Stimulated activated CD4-positive, alpha-beta T cell treated with anti-CD3 and anti-CD28 coated beads, Interleukin-1b, Interleukin-23, amount 100 ng/mL, for 1 hour (primary cell): ENCODE data around the gene FAF2.

ENCODE experiments used
- DNase-seq, 2 donors: peaks; one replicate each; pipeline ENCODE4 v3.0.0-alpha.2; 2020; ENCODE audit warnings: low read depth in 2 of 2

FAF2 gene

GRCh38 chr5:176501333-176501732 lies 53.1 kb downstream of the FAF2 start:
- DNase-seq: no peak

GRCh38 chr5:176503496-176503895 lies 55.3 kb downstream of the FAF2 start:
- DNase-seq: no peak

- no peak for DNase-seq
These were observed 59.7 kb downstream of the FAF2 start for GRCh38 chr5:176507911-176508310.

GRCh38 chr5:176508603-176509002 lies 60.4 kb downstream of the FAF2 start:
- DNase-seq: no peak

- DNase-seq: no peak
These were observed 65.6 kb downstream of the FAF2 start for GRCh38 chr5:176513788-176514187.

- no peak for DNase-seq
These were observed 66.2 kb downstream of the FAF2 start for GRCh38 chr5:176514244-176514950.

- no peak for DNase-seq
These were observed 67.2 kb downstream of the FAF2 start for GRCh38 chr5:176515396-176515795.

- no peak for DNase-seq
These were observed 69.0 kb downstream of the FAF2 start for GRCh38 chr5:176517053-176517661.

- no peak for DNase-seq
These were observed 71.9 kb downstream of the FAF2 start for GRCh38 chr5:176519810-176520720.

GRCh38 chr5:176521286-176521685 lies 73.1 kb downstream of the FAF2 start:
- no peak for DNase-seq

- no peak for DNase-seq
These were observed 73.6 kb downstream of the FAF2 start for GRCh38 chr5:176521699-176522263.

GRCh38 chr5:176524138-176524537 lies 76.0 kb downstream of the FAF2 start:
- no peak for DNase-seq

GRCh38 chr5:176524987-176525386 lies 76.8 kb downstream of the FAF2 start:
- DNase-seq: no peak

- no peak for DNase-seq
These were observed 77.5 kb downstream of the FAF2 start for GRCh38 chr5:176525677-176526076.

- DNase-seq: no peak
These were observed 78.3 kb downstream of the FAF2 start for GRCh38 chr5:176526462-176526861.

GRCh38 chr5:176527246-176528222 lies 79.3 kb downstream of the FAF2 start:
- DNase-seq: no peak

GRCh38 chr5:176528301-176528700 lies 80.1 kb downstream of the FAF2 start:
- no peak for DNase-seq

GRCh38 chr5:176528761-176529115 lies 80.6 kb downstream of the FAF2 start:
- DNase-seq: no peak

- no peak for DNase-seq
These were observed 81.0 kb downstream of the FAF2 start for GRCh38 chr5:176529116-176529740.

GRCh38 chr5:176529741-176530141 lies 81.6 kb downstream of the FAF2 start:
- DNase-seq: no peak
